GM12801 (cell line): ENCODE data around the gene PILRA.

Experiments
- TF ChIP-seq, protein P1 (sequence below): IDR thresholded peaks from one replicate; pipeline ENCODE4 v1.5.1; 2011; ENCODE audit warnings: control low read depth; ENCODE audit not compliant: insufficient read length; ENCODE audit errors: extremely low read depth

PILRA gene

GRCh38 chr7:100384628-100385294 is 11.5 kb downstream of the PILRA start:
- TF ChIP-seq, protein P1, sequence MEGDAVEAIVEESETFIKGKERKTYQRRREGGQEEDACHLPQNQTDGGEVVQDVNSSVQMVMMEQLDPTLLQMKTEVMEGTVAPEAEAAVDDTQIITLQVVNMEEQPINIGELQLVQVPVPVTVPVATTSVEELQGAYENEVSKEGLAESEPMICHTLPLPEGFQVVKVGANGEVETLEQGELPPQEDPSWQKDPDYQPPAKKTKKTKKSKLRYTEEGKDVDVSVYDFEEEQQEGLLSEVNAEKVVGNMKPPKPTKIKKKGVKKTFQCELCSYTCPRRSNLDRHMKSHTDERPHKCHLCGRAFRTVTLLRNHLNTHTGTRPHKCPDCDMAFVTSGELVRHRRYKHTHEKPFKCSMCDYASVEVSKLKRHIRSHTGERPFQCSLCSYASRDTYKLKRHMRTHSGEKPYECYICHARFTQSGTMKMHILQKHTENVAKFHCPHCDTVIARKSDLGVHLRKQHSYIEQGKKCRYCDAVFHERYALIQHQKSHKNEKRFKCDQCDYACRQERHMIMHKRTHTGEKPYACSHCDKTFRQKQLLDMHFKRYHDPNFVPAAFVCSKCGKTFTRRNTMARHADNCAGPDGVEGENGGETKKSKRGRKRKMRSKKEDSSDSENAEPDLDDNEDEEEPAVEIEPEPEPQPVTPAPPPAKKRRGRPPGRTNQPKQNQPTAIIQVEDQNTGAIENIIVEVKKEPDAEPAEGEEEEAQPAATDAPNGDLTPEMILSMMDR, result no peak

- TF ChIP-seq, protein P1, result no peak
Measured at GRCh38 chr7:100386940-100387339, 13.7 kb downstream of the PILRA start.

DNA sequence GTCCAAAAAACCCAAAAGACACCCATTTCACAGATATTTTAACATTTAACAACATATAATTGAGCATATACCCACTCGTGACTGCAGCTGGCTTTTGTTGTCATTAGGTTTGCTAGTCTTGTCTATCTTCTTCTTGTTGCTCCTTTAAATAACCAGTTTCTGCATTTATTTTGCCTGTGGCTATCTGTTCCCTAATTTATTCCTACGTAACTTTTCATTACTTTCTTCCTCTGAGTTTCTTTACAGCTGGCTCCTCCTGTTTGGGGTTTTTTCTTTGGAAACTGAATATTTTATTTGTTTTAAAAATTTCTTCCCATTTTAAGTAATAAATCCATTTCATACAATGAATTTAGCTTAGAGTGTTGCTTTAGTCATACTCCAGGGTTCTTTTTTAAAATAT is 14.4 kb downstream of the PILRA start:
- TF ChIP-seq, protein P1, result no peak

DNA sequence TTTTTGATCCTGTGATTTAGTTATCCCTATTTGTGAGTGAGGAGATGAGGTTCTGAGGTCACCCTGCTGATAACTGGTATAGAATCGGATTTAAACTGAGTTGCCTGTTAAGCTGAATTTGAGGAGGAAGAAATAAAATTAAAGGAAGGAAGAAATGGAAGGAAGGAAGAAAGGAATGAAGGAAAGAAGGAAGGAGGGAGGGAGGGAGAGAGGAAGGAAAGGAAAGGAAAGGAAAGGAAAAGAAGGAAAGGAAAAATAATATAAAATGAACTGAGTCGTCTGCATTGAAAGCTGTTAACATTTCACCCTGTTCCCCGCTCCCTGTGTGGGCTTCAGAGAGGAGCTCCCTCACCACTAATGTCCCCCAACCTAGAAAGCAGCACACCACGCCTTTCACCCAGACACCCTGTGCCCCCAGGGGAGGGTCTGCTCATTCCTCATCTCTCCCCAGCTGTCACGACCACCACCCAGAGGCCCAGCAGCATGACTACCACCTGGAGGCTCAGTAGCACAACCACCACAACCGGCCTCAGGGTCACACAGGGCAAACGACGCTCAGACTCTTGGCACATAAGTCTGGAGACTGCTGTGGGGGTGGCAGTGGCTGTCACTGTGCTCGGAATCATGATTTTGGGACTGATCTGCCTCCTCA is 16.3 kb downstream of the PILRA start:
- TF ChIP-seq, protein P1, result no peak

- TF ChIP-seq, protein P1, result no peak
Measured at GRCh38 chr7:100390286-100391009, 17.2 kb downstream of the PILRA start.

DNA sequence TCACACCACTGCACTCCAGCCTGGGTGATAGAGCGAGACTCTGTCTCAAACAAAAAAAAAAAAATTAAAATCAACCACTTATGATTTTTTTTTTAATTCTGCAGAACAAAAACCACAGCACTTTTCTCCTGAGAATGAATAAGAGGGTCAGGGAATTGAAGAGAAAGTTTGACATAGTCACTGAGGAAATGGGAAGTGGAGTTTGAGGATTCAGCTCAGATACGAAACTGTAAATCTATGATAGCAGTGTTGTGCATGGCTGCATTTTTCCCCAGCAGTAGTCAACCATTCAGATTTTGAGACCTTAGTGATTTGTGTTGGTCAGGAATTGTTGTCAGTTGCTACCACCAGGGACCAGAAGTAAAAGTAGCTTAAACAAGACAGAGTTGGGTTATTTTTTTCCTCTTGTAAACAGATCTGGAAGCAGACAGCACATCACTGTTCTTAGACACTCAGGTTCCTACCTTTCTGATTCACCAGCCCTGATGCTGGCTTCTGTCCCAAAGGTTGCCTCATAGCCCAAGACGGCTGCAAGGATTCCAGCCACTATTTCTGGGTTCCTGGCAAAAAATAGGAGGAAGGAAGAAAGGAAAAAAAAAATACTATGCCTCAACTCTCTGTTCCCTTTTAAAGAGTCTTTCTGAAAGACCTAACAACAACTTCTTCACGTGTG is 20.1 kb downstream of the PILRA start:
- TF ChIP-seq, protein P1, result no peak

- TF ChIP-seq, protein P1, result no peak
Measured at GRCh38 chr7:100394077-100394476, 20.8 kb downstream of the PILRA start.
